ENCODE results near the gene RPL23. TPM values are rescaled to one million over a fixed set of nuclear protein-coding genes. Genes with fewer than 3 reads are reported as not detected.

Gene RPL23
- total and polyA plus RNA-seq, 8 donors = 89.8 to 3,359 (median 1,467) TPM

DNA sequence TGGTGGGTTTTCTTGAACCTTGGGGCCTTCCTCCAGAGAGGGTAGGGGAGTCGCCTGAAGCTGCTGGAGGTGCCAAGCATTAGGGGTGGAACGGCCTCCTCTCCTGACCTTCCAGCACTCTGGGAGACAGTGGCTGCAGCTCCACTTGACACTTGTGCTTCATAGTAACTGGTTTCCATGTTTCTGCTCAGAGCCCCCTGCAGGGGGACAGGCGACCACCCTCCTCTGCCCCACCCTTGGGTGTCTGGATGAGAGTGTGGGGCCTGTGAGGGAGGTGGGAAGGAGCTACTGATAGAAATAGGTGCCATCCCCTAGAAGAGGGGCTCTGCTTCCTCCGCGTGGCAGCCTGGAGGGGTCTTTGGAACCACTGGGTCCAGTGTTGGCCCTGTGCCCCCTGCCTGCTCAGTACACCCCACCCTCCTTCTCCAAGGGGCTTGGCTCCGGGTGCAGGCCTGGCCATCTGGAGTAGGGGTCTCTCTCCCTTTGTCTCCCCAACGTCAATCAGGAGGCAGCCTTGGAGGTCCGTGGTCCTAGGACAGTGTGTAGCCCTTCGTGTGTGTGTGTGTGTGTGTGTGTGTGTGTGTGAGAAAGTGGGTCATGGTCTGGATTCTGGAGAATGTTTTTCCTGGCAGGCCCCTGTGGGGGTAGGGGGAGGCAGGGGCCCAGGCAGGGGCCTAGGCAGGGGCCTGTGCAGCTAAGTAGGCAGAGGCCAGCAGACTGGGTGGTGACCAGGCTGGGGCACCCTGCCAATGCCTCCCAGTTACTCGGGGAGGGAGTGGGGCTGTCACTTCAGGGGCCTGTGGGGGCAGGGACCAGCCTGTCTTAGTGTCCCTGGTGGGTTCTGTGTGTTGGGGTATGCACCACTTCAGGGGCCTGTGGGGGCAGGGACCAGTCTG is 21.2 kb upstream of the RPL23 start:
- Histone ChIP-seq H3K27ac (peak overlapping the region; percentile 95 to 98 (median 97)), H3K36me3 (peaks cover 15 to 37% (median 30%) of the 10 kb centered on the region in 4 donors), H3K4me1 (peaks cover 73 to 88% (median 86%) of the 10 kb centered on the region in 4 donors), H3K9me3 (no peaks in the 10 kb centered on the region), H3K4me3 (peak overlapping the region; percentile 6 to 92 (median 49)), H3K27me3 (no peaks in the 10 kb centered on the region)
- intact Hi-C loops (cut with DNase I; ENCODE audit: low total_unique reads) = no loop called here
- DNase-seq = peak in 1 of 2 donors; percentile 71
- TF ChIP-seq EP300 (IDR thresholded peaks at IDR 0.05) (no peak), POLR2A (IDR thresholded peaks at IDR 0.05) (no peak), POLR2AphosphoS5 (IDR thresholded peaks at IDR 0.05) (no peak)
- TF ChIP-seq, protein P1, sequence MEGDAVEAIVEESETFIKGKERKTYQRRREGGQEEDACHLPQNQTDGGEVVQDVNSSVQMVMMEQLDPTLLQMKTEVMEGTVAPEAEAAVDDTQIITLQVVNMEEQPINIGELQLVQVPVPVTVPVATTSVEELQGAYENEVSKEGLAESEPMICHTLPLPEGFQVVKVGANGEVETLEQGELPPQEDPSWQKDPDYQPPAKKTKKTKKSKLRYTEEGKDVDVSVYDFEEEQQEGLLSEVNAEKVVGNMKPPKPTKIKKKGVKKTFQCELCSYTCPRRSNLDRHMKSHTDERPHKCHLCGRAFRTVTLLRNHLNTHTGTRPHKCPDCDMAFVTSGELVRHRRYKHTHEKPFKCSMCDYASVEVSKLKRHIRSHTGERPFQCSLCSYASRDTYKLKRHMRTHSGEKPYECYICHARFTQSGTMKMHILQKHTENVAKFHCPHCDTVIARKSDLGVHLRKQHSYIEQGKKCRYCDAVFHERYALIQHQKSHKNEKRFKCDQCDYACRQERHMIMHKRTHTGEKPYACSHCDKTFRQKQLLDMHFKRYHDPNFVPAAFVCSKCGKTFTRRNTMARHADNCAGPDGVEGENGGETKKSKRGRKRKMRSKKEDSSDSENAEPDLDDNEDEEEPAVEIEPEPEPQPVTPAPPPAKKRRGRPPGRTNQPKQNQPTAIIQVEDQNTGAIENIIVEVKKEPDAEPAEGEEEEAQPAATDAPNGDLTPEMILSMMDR (IDR thresholded peaks at IDR 0.05) = no peak
- WGBS, 5 donors = 40 to 46% (median 42%) methylated on average over 7 to 10 of the region's 10 CpGs

DNA sequence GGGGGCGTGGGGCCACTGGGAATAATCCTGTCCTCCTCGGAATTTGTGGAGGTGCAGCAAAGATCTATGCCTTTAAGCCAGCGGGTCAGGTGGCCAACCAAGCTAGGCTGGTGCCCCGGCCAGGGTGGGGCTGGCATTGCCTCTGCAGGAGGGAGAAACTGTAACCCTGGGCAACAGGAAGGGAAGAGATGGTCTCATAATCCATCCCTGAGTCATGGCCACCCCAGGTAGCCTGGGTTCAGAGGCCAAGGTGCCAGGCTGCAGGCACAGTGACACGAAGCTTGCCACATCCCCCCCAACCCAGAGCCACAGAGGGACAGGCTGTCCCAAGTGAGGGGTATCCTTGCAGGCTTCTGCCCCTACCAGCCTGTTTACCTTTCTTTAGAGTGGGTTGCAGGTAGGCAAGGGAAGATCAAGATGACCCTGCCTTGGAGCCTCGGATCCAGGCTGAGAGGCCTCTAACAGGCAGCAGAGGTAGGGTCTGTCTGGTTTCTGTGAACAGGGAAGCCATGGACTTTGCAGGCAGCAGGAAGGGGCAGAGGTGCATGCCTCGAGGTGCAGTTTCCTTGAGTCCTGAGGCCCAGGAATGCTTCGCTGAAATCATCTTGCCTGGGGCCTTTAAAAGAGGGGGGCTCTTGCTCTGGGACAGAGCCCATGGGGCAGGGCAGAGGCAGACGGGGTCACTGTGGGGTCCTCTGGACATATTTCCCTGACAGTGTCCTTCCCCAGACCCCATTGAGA is 20.3 kb upstream of the RPL23 start:
- peak overlapping the region in 3 of 4 donors; percentile 5 to 92 (median 91) for H3K4me3 ChIP-seq
- TF ChIP-seq POLR2A (IDR thresholded peaks at IDR 0.05) (no peak), EP300 (IDR thresholded peaks at IDR 0.05) (no peak), POLR2AphosphoS5 (IDR thresholded peaks at IDR 0.05) (peak in 1 of 3 donors; percentile 7)
- TF ChIP-seq, protein P1 (IDR thresholded peaks at IDR 0.05) = no peak
- 24 to 38% (median 37%) methylated on average over 6 to 9 of the region's 9 CpGs for WGBS, 5 donors
- H3K27ac ChIP-seq = peak overlapping the region; percentile 95 to 98 (median 97)
- H3K36me3 ChIP-seq = peaks cover 10 to 27% (median 21%) of the 10 kb centered on the region in 4 donors
- DNase-seq = peak; percentile 43 to 56
- H3K9me3 ChIP-seq = no peaks in the 10 kb centered on the region
- H3K27me3 ChIP-seq = no peaks in the 10 kb centered on the region
- intact Hi-C loops (cut with DNase I; ENCODE audit: low total_unique reads) = no loop called here
- peaks cover 68 to 79% (median 78%) of the 10 kb centered on the region in 4 donors for H3K4me1 ChIP-seq

GRCh38 chr17:38872671-38873385 is 19.3 kb upstream of the RPL23 start:
- peak; percentile 75 to 94 for DNase-seq

DNA sequence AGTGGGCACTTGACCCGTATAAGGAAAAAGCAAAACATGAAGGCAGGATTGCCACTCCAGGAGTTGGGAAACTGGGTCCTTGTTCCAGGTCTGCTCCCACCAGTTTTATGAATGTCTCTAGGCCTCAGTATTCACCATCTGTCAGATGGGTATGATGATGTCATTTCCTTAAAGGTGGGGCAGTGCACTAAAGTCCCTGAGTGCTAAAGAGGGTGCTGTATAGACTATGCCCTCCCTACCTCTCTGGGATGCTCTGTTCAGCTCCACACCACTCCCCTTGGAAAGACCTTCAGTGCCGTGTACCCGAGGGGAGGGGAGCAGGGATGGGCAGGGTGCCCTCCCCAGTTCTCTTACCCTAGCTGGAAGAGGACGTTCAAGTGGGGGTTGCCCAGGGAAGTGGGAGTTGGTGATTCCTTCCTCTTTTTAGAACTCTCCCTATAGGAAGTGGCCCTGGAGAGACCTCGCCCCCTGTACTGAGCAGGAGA is 18.5 kb upstream of the RPL23 start:
- TF ChIP-seq POLR2A (IDR thresholded peaks at IDR 0.05) (no peak), EP300 (IDR thresholded peaks at IDR 0.05) (no peak), POLR2AphosphoS5 (IDR thresholded peaks at IDR 0.05) (no peak)
- TF ChIP-seq, protein P1 (IDR thresholded peaks at IDR 0.05) = no peak
- Histone ChIP-seq H3K27ac (peak overlapping the region; percentile 95 to 98 (median 97)), H3K4me3 (peak overlapping the region; percentile 91 to 100 (median 94)), H3K27me3 (no peaks in the 10 kb centered on the region), H3K9me3 (no peaks in the 10 kb centered on the region), H3K4me1 (peaks cover 74 to 78% (median 76%) of the 10 kb centered on the region in 4 donors), H3K36me3 (peaks cover 0 to 10% (median 4%) of the 10 kb centered on the region in 4 donors)
- DNase-seq = peak in 1 of 2 donors; percentile 43
- intact Hi-C loops (cut with DNase I; ENCODE audit: low total_unique reads) = no loop called here
- 13 to 20% (median 20%) methylated on average over 5 of the region's 5 CpGs for WGBS, 5 donors

More at GRCh38 chr17:38872671-38873385, 19.3 kb upstream of the RPL23 start:
- intact Hi-C loops (cut with DNase I; ENCODE audit: low total_unique reads) = no loop called here
- Histone ChIP-seq H3K27ac (peak overlapping the region; percentile 95 to 98 (median 97)), H3K27me3 (no peaks in the 10 kb centered on the region), H3K4me1 (peaks cover 76 to 79% (median 78%) of the 10 kb centered on the region in 4 donors), H3K36me3 (peaks cover under 1 to 18% (median 11%) of the 10 kb centered on the region in 4 donors), H3K9me3 (no peaks in the 10 kb centered on the region), H3K4me3 (peak overlapping the region; percentile 91 to 100 (median 94))
- 22 to 32% (median 28%) methylated on average over 9 of the region's 9 CpGs for whole genome bisulfite sequencing, 5 donors
- TF ChIP-seq EP300 (IDR thresholded peaks at IDR 0.05) (no peak), POLR2AphosphoS5 (IDR thresholded peaks at IDR 0.05) (peak in 2 of 3 donors; percentile 72 to 94)
